Liver (tissue), 9 donors: ENCODE data around the gene SCUBE1. TPM values are rescaled to one million over a fixed set of nuclear protein-coding genes. Genes with fewer than 3 reads are reported as not detected.
A peak's percentile ranks its signal among the peaks of the same experiment; 100 is the strongest.

Experiments used
- DNase-seq: peaks from one replicate; pipeline ENCODE4 v3.0.0-alpha.2; 2017; ENCODE audit warnings: low spot score
- H3K27ac ChIP-seq, 2 donors: one replicate each; pipeline ENCODE4 v1.7.0; 2013; ENCODE audit warnings: inconsistent platforms in 2 of 2, low read length in 2 of 2, control low read depth in 1 of 2, low read depth in 1 of 2, mild to moderate bottlenecking in 1 of 2
- H3K27me3 ChIP-seq, 4 donors: one replicate each; pipeline versions ENCODE4 v1.6.1 to v1.7.0; 2013; ENCODE audit warnings: low read length in 3 of 4, inconsistent platforms in 1 of 4, mild to moderate bottlenecking in 1 of 4, moderate library complexity in 1 of 4; ENCODE audit not compliant: control insufficient read depth in 4 of 4, insufficient read depth in 4 of 4
- H3K36me3 ChIP-seq, 4 donors: one replicate each; pipeline versions ENCODE4 v1.6.1 to v1.7.0; 2013; ENCODE audit warnings: low read length in 3 of 4, mild to moderate bottlenecking in 3 of 4, low read depth in 1 of 4, moderate library complexity in 1 of 4; ENCODE audit not compliant: control insufficient read depth in 4 of 4, insufficient read depth in 3 of 4
- H3K4me1 ChIP-seq, 4 donors: one replicate each; pipeline versions ENCODE4 v1.6.1 to v1.7.0; 2013; ENCODE audit warnings: low read length in 3 of 4, mild to moderate bottlenecking in 3 of 4, moderate library complexity in 1 of 4; ENCODE audit not compliant: control insufficient read depth in 4 of 4, insufficient read depth in 4 of 4
- H3K4me3 ChIP-seq, 3 donors: one replicate each; pipeline versions ENCODE4 v1.6.1 to v1.7.0; 2013; ENCODE audit warnings: low read length in 3 of 3, control low read depth in 1 of 3, low read depth in 1 of 3, mild to moderate bottlenecking in 1 of 3
- H3K9ac ChIP-seq, 2 donors: one replicate each; pipeline ENCODE4 v1.7.0; 2013; ENCODE audit warnings: low read length in 2 of 2, mild to moderate bottlenecking in 2 of 2, moderate library complexity in 2 of 2, control low read depth in 1 of 2, low read depth in 1 of 2
- H3K9me3 ChIP-seq, 4 donors: one replicate each; pipeline versions ENCODE4 v1.6.1 to v1.7.0; 2013; ENCODE audit warnings: low read length in 3 of 4; ENCODE audit not compliant: control insufficient read depth in 4 of 4
- ATF3 ChIP-seq: IDR thresholded peaks from 2 replicates; pipeline ENCODE4 v1.6.1; 2016; ENCODE audit warnings: antibody characterized with exemption
- CTCF ChIP-seq: fragments of 150-350 bp; IDR thresholded peaks from 2 replicates; pipeline ENCODE4 v1.5.1; 2017; ENCODE audit warnings: improper control_type of control experiment, low read depth, low read length; ENCODE audit not compliant: missing input control
- EGR1 ChIP-seq, 2 donors: IDR thresholded peaks; 2 replicates each; pipeline ENCODE4 v1.6.1; 2016 to 2018; ENCODE audit warnings: antibody characterized with exemption in 2 of 2, low read depth in 2 of 2
- GABPA ChIP-seq, 2 donors: IDR thresholded peaks in 1 of 2; conservative IDR thresholded peaks in 1 of 2; 2 replicates each; pipeline ENCODE4 v1.6.1; 2016; ENCODE audit warnings: antibody characterized with exemption in 2 of 2, mild to moderate bottlenecking in 1 of 2, moderate library complexity in 1 of 2
- HNF4A ChIP-seq, 2 donors: conservative IDR thresholded peaks; 2 replicates each; pipeline ENCODE4 v1.6.1; 2016; ENCODE audit warnings: antibody characterized with exemption in 2 of 2, mild to moderate bottlenecking in 2 of 2
- HNF4G ChIP-seq: IDR thresholded peaks from 2 replicates; pipeline ENCODE4 v1.6.1; 2016; ENCODE audit warnings: antibody characterized with exemption
- JUND ChIP-seq, 2 donors: IDR thresholded peaks; 2 replicates each; pipeline ENCODE4 v1.6.1; 2016; ENCODE audit warnings: antibody characterized with exemption in 2 of 2
- RAD21 ChIP-seq, 2 donors: IDR thresholded peaks; 2 replicates each; pipeline ENCODE4 v1.6.1; 2016; ENCODE audit warnings: antibody characterized with exemption in 2 of 2, mild to moderate bottlenecking in 2 of 2
- REST ChIP-seq: IDR thresholded peaks from 2 replicates; pipeline ENCODE4 v1.6.1; 2016; ENCODE audit warnings: antibody characterized with exemption, mild to moderate bottlenecking
- RXRA ChIP-seq, 2 donors: IDR thresholded peaks; 2 replicates each; pipeline ENCODE4 v1.6.1; 2017 to 2018; ENCODE audit warnings: antibody characterized with exemption in 2 of 2, mild to moderate bottlenecking in 1 of 2
- SP1 ChIP-seq: IDR thresholded peaks from 2 replicates; pipeline ENCODE4 v1.6.1; 2018; ENCODE audit warnings: antibody characterized with exemption, mild to moderate bottlenecking
- TAF1 ChIP-seq: conservative IDR thresholded peaks from 2 replicates; pipeline ENCODE4 v1.6.1; 2016; ENCODE audit warnings: antibody characterized with exemption, mild to moderate bottlenecking
- YY1 ChIP-seq: IDR thresholded peaks from 2 replicates; pipeline ENCODE4 v1.6.1; 2016; ENCODE audit warnings: antibody characterized with exemption, mild to moderate bottlenecking
- ZBTB33 ChIP-seq: IDR thresholded peaks from 2 replicates; pipeline ENCODE4 v1.6.1; 2016; ENCODE audit warnings: antibody characterized with exemption
- WGBS: extraction: QIAGEN DNeasy Blood & Tissue Kit; methylation state at CpG from one replicate; pipeline ENCODE4 v1.1.7; 2013; 5-methylcytosine and 5-hydroxymethylcytosine counted together
- polyA plus RNA-seq, 2 donors: library from polyadenylated mRNA; stranded (reverse) in 1 of 2; unstranded in 1 of 2; fragments of 200-250 nt in 1 of 2; fragments of >200 nt in 1 of 2; fragmentation: Nextera tagmentation in 1 of 2; extraction: Ambion mirVana in 1 of 2; gene quantifications; one replicate each; pipeline versions ENCODE4 v1.2.1 to v1.2.3, GENCODE V29; 2013 to 2015
- total RNA-seq, 2 donors: library from RNA; depleted of rRNA; stranded (reverse); fragments of >200 nt; gene quantifications; one replicate each; pipeline ENCODE4 v1.2.3, GENCODE V29; 2014
- donor health status: healthy.
- donor health status: healthy.
- donor health status: healthy.
- donor health status: healthy.
- donor health status: healthy.

The SCUBE1 gene
- total and polyA plus RNA-seq, 4 donors, result 0.07 to 0.46 (median 0.08) TPM; not detected in 1

- DNase-seq, result no peak
- 57% methylated on average over 11 of the region's 11 CpGs for WGBS
- Histone ChIP-seq H3K4me1 (no peaks in the 10 kb centered on the region), H3K36me3 (no peaks in the 10 kb centered on the region), H3K4me3 (no peak overlapping the region), H3K9ac (no peak overlapping the region), H3K27ac (no peak overlapping the region), H3K9me3 (no peaks in the 10 kb centered on the region), H3K27me3 (peaks cover 0 to 2% (median under 1%) of the 10 kb centered on the region in 4 donors)
- TF ChIP-seq HNF4A (conservative IDR thresholded peaks at IDR 0.05), result peak in 1 of 2 donors; percentile 48
- no peak for TF ChIP-seq RAD21 (IDR thresholded peaks at IDR 0.05)
- no peak for TF ChIP-seq REST
- no peak for TF ChIP-seq ATF3
- TF ChIP-seq CTCF, result no peak
- no peak for TF ChIP-seq HNF4G
- TF ChIP-seq TAF1, result no peak
- no peak for TF ChIP-seq JUND (IDR thresholded peaks at IDR 0.05)
- no peak for TF ChIP-seq ZBTB33
- TF ChIP-seq GABPA (IDR thresholded peaks at IDR 0.05 in 1 of 2, conservative IDR thresholded peaks at IDR 0.05 in 1 of 2), result no peak
- peak in 1 of 2 donors; percentile 58 for TF ChIP-seq RXRA (IDR thresholded peaks at IDR 0.05)
- no peak for TF ChIP-seq YY1
- TF ChIP-seq EGR1 (IDR thresholded peaks at IDR 0.05; ENCODE audit: low read depth in 2 of 2), result no peak
- TF ChIP-seq SP1, result no peak
Measured at GRCh38 chr22:43337385-43337784, 5.8 kb downstream of the SCUBE1 start.

GRCh38 chr22:43334378-43334777 is 8.8 kb downstream of the SCUBE1 start:
- Histone ChIP-seq H3K4me3 (no peak overlapping the region), H3K27me3 (no peaks in the 10 kb centered on the region), H3K9ac (no peak overlapping the region), H3K9me3 (no peaks in the 10 kb centered on the region), H3K4me1 (no peaks in the 10 kb centered on the region), H3K36me3 (no peaks in the 10 kb centered on the region), H3K27ac (no peak overlapping the region)
- 87% methylated on average over 4 of the region's 4 CpGs for WGBS
- DNase-seq, result no peak
- TF ChIP-seq SP1, result no peak
- TF ChIP-seq RAD21 (IDR thresholded peaks at IDR 0.05), result no peak
- TF ChIP-seq CTCF, result no peak
